NCI-H1436 treated with DMSO at 0.1 percent for 48 hours (cell line): ENCODE results near the gene IGFL1.
"Not testable (repeated sequence)": the region's sequence is repeated elsewhere in the genome, so short reads cannot be mapped to it uniquely, and the experiment has no call there.

Source experiments
- DNase-seq: peaks from one replicate; lab custom pipeline; 2025; lab: John Stamatoyannopoulos, UW

The IGFL1 gene

DNA sequence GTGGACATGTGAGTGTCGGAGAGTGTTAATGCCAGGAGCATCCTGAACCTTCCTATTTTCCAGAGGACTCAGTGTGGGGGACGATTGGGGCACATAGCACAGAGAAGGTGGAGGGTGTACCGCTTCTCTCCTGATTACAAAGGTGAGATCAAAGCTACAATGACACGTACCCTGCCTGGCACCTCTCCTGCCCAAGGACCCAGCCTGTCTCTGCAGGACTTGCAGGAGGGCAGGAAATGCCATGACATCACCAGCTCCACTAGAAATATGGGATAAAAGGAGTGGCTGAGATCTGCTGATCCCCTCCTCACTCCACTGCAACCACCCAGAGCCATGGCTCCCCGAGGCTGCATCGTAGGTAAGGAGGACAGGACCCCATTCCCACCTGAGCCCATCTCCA, at the start of gene IGFL1:
IGFL1 (plus strand) TSS at position 301 of the 400 bp plus-strand sequence; CDS start at position 334, 33 bp downstream.
- DNase-seq = no peak

DNA sequence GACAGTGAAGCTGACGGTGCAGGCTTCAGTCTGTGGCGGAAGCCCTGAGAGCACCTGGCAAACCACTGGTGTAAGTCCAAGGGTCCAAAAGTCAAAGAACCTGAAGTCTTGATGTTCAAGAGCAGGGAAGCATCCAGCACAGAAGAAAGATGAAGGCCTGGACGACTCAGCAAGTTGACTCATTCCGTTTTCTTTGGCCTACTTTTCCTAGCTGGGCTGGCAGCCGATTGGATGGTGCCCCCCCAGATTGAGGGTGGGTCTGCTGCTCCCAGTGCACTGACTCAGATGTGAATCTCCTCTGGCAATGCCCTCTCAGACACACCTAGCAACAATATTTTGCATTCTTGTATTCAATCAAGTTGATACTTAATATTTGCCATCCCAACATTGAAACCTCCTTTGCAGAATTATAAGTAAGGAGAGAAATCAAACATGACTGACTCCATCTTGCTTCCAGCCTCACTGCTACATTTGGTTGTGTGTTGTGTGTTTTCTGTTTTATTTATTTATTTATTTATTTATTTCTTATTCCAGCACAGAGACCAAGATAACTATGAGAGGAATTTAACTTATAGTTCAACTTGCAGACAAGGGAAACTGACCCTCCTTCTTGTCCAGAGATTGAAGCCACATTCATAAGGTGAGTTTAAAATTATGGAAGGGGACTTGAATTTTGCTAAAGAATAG, 48.7 kb upstream of the IGFL1 start:
- DNase-seq = no peak

DNA sequence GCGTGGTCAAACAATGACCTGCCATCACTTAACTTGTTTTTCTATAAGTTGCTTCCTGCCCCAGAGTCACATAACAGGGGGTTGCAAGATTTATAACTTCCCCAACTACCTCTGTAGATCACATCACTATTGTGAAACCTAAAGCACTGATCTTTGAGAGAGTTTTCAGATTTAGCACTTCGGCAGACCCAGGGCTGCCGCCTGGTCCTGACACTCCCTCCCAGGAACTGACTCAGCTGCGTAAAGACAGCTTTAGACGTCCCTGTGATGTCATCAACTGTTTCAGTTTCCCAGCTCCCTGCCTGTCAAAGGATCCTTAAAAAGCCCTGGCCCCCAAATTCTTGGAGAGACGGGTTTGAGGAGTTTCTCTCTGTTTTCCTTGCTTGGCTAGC, 48.2 kb upstream of the IGFL1 start:
- no peak for DNase-seq

DNA sequence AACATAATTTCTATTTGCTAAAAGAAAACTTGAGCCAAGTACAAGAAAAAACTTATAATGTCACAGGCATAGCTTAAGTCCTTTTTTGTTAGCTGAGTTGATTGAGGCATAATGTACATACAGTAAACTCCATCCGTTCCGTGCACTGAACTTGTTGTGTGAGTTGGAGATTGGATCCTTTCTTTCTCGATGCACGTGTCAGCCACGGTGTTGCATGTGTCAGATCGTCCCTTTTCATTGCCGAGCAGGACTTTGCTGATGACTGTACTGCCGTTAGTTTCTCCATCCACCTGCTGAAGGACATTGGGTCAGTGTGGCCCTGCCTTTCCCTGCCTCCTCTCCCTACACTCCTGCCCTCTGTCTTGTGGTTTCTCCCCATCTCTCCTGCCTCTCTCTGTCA, 47.1 kb upstream of the IGFL1 start:
- DNase-seq = no peak

DNA sequence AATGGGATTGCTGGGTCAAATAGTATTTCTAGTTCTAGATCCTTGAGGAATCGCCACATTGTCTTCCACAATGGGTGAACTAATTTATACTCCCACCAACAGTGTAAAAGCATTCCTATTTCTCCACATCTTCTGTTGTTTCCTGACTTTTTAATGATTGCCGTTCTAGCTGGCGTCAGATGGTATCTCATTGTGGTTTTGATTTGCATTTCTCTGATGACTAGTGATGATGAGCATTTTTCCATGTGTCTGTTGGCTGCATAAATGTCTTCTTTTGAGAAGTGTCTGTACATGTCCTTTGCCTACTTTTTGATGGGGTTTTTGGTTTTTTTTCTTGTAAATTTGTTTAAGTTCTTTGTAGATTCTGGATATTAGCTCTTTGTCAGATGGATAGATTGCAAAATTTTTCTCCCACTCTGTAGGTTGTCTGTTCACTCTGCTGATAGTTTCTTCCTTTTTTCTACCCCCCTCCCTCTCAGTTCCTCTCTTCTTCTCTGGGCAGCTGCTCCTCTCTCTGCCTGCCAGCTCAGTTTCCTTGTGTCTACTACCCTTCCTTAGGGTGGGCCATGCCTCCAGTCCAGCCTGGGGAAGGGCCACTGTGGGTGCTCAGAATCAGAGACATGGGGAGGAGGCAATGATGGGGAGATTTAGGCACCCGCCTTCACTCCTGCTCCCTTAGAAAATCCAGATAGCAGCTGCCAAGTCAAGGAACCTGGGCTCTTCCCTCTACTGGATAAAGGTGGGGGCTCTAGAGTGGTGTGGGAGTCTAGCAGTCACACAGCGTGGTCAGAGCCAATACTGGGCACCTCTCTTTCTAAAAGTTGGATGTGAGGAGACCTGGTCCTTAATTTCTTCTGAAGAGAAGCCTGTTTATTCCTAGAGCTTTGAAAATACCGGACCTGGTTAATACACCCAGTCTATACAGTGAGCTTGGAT, 44.5 kb upstream of the IGFL1 start:
- not testable (repeated sequence) for DNase-seq

DNA sequence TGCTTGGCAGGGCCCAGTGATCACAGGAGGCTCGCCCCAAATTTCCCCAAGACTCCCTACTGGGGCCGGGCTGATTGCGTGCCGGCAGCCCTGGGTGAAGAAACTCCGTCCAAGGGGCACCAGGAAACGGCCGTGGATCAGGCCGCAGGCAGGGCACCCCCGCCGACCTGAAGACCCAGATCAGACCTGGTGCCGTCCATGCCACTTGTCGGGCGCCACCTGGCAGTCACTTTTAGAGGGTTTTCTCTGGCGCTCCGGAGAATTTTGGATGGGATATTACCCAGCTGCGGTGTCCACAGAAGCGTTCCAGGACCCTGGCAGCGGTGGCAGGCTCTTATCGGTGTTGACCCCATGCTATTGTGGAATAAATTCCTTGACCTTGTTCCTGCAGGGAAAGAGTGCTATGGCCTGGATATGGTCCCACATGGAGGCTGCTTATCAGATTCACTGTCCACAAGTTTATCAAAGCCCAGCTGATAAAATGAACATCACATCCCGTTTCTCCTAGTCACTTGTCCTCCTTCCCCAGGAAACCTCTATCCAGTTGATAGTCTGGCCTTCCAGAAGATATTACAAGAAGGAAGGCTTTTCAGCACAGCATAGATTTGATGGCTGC, 43.3 kb upstream of the IGFL1 start:
- DNase-seq = no peak

DNA sequence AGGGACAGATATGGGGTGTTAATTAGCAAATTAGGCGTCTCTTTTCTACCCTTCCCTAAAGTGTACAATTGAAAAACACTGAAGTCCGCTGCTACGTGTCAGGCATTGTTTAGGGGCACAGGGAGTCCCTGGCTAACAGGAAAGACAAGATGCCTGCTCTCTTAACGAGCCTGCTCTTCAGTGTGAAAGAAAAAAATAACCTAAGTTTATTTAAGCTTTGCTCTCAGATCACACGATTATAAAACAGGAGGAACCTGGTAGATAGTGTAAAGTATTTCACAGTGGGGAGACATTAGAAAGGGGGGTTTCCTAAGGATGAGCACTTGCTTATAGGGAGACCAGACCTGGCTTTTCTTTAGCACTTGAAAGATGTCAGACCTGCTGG, 42.8 kb upstream of the IGFL1 start:
- no peak for DNase-seq

DNA sequence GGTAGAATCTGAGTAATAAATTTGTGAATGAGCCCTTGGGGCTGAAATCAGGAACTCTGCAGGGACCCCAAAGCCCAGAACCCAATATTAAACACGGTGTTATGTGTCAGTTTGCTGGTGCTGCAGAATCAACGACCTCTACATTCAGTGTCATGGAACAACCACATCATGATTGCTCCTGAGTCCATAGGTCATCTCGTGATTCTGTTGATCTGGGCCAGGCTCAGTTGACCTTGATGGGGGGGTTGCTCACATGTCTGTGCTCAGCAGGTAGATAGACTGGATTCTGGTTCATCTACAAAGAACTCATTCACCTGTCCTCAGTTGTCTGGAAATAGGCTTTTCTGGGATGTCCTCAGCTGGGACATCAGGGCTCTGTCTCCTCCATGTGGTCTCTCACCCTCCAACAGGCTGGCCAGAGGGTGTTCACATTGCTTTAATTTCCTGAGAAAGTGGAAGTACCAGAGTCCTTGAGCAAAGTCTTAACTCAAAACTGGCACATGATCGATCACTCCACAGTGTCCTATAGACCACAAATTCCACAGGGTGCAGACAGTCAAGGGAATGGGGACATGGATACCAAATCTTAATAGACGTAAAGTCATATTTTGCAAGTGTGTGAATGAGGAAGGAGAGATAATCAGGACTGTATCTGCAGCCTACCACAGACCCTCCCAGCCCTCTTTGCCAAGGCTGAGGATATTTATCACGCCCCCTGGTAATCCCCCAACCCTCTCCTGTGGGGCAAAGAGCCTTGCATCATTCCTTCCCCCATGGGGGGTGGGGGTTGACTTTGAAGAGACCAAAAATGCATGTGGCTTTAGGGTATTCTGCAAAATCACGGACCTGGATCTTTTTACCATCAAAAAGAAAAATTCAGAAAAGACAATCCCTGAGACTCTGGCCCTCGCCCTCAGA, 39.3 kb upstream of the IGFL1 start:
- DNase-seq = no peak

DNA sequence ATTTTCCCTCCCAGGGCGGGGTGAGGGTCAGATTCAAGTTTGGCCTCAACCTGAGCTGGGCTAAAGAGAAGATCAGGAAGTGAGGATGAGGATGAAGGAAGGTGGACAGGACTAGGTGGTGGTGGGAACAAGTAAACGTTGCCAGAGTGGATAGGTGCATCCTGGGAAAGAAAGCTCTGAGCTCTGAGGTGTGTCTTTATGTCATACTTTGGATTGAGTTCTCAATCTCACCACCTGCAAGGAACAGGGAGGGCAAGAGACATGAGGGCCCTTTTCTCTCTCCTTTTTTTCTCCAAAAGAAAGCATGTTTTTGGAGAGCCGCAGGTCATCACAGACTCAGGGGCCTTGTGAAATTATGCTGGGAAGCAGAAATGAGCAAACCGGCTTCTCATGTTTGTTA, 38.2 kb upstream of the IGFL1 start:
- no peak for DNase-seq

DNA sequence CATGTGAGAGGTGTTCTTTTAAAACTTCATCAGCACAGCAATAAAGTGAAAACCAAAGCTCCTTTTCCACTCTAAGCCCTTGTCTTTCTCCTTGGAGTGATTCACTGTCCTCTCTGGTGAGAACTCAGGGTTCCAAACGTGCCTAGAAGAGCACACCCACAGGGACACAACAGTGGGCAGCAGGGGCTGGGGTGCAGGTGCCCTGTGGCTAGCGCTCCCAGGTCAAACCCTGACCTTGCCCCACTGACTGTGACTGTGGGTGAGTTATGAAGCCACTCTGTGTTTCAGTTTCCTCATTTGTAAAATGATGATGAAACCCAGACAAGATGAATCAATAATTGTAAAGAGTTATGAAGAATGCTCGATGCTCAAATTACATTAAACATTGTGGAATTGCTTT, 37.6 kb upstream of the IGFL1 start:
- no peak for DNase-seq

DNA sequence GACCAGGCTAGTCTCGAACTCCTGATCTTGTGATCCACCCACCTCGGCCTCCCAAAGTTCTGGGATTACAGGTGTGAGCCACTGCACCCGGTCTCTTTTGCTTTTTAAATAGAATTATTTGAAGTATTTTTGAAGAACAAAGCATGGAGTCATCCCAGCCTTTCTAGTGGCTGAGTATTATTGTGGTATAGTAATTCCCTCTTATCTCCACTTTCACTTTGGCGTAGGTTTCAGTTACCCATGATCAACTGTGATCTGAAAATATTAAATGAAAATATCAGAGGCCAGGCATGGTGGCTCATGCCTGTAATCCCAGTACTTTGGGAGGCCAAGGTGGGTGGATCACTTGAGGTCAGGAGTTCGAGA, 36.9 kb upstream of the IGFL1 start:
- DNase-seq = not testable (repeated sequence)

DNA sequence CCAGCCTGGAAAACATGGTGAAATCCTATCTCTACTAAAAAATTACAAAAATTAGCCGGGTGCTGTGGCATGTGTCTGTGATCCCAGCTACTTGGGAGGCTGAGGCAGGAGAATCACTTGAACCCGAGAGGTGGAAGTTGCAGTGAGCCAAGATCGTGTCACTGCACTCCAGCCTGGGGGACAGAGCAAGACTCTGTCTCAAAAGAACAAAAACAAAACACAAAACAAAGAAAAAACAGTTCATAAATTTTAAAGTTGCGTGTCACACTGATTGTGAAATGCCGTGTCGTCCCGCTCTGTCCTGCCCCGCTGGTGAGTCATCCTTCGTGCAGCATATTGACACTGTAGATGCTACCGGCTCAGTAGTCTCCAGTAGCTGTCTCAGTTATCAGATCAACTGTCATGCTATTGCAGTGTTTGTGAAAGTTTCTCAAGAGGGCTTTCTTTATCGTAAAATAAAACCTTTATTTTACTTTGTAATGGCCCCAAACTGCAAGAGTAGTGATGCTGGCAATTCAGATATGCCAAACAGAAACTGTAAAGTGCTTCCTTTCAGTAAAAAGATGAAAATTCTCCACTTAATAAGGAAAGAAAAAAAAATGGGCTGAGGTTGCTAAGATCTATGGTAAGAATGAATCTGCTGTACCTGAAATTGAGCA, 36.4 kb upstream of the IGFL1 start:
- no peak for DNase-seq

DNA sequence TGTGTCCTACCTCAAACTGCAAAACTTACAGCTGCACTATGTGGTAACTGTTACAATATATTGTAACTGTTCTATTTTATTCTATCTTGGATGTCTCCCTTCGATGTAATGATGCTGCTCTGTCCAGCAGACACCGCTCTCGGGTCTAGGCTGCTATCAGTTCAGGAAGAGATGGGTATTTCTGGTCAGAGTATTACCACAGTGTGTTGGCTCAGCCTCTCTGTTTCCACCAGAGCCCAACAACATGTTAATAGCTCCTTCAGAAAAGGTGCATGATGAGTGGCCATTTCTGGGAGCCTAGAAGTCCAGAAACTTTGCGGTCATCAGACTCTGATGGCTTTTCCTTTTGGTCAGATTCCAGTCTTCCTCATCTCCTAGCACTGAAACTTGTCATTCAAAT, 35.9 kb upstream of the IGFL1 start:
- DNase-seq = no peak

DNA sequence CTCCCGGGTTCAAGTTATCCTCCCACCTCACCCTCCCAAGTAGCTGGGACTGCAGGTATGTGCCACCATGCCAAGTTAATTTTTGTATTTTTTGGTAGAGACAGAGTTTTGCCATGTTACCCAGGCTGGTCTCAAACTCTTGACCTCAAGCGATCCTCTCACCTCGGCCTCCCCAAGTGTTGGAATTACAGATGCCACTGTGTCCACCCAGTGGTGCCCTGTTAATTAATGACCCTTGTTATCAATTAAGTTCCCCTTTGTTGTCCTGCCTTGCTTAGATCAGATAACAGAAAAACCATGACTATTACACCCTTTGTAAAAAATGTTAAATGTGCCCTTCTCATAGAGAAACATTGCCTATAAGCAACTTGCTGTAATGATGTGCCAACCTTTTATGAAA, 34.4 kb upstream of the IGFL1 start:
- no peak for DNase-seq

DNA sequence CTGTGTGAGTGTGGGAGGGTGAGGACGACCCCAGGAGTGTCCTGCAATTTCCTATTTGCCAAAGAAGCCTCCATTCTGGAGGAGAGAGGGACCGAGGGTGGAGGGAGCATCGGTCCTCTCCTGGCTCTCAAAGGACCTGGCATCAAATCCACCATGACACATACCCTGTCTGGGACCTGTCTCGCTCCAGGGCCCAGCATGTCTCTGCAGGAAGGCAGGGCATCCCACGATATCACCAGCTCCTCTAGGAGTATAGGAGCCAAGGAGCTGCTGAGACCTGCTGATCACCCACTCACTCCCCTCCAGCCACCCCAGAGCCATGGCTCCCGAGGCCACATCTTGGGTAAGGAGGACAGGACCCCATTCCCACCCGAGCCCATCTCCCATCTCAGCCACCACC, 33.6 kb upstream of the IGFL1 start:
- DNase-seq = not testable (repeated sequence)

DNA sequence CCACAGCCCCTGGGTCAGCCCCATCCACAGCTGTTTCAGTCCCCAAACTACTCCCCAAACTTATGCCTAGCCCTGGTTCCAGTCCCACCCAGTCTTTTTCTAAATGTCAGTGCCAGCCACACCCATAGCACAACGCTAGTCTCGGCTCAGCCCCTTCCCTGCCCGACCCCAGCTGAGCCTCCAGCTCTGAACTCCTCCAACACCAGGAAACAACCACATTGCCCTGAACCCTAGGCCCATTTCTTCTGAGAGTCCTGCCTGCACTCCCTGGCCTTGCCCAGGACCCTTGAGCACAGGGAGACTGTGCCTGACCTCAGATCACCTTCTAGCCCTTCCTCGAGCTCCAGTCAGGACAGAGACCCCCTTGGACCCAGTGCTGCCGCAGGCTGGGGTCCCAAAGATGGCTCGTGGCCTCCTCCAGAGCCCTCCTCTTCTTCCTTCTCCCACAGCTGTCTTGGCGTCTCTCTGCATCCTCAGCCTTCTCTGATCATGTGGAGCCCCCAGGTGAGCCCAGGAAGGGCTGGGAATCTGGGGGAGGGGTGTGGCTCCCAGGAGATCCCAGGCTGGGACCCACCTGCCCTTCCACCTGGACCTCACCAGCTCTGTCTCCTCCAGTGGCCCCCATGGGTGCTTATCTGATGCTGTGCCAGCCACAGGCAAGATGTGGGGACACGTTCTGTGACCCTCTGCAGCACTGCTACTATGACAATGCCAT, 33.0 kb upstream of the IGFL1 start:
- no peak for DNase-seq

DNA sequence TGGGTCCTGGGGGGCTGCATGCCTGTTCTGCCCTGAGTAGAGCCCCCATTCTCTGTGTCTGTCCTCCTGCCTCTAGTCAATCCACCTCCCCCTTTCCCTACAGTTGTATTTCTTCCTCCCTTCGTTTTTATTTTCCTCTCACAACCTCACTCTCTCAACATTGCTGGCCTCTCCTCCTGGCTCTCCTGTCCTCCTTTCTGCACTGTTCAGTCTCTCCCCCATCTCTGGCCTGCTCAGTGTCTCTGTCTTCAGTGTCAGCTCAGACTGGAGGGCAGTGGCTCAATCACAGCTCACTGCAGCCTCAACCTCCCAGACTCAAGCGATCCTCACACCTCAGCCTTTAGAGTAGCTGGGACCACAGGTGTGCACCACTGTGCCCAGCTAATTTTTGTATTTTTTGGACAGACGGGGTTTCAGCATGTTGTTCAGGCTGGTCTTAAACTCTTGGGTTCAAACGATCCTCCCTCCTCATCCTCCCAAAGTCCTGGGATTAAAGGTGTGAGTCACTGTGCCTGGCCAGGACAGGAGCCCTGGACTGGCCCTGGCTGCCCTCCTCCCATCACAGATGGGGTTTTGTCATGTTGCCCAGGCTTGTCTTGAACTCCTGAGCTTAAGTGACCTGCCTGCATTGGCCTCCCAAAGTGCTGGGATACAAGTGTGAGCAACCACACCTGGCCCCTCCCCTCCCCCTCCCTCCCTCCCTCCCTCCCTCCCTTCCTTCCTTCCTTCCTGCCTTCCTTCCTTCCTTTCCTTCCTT, 32.0 kb upstream of the IGFL1 start:
- no peak for DNase-seq

DNA sequence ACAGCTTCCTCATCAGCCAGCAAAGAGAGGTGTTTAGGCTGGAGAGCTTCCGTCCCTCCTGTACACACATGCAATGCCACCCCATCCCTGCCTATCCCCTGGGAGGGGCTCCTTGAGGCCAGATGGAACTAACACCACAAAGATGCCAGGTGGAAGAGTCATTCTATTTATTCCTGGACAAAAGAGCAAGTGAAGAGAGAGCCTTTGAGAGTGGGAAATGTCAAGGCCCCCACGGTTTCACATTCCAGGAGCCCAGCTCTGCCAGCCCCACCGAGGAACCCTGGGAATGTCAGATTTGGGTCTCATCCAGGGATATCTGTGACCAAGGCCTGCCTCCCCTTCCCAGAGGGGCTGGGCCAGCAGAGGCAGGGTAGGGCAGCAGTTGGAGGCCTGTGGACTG, 30.8 kb upstream of the IGFL1 start:
- no peak for DNase-seq

DNA sequence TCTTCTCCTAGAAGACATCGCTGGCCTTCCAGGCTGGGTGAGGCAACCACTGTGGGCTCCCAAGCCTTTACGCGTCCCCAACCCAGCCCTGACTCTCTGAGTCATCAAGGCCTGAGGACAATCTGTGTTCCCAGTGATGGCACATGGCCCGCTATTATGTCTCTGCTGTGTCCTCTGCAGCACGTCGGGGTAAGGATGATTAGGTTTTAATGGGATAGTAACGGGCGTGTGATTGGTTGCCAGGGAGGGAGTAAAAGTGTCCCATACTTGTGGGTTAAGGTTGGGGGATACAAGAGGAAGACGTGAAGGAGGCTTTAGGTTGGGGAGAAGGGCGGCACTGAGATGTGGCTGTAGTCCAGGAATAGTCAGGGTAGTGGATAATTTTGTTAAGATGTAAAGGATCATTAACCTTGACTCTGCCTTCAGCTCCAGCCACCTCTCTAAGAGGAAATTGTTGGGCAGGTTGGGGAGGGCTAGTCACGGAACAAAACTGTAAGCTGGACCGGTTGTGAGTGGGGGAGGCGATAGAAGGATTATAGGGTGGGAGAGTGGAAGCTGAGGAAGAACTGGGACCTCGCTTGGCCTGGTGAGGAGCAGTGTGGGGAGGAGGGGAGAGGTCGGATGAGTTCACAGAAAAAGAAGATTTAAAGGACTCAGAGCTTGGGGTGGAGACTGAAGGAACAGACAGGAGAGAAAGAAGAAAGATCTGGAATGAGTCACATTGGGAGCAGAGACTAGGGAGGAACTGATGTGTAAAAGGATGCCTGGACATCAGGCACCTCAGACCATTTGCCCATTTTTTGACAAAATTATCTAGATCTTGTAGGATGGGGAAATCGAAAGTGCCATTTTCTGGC, 27.9 kb upstream of the IGFL1 start:
- DNase-seq = no peak
